SK-N-SH (cell line): ENCODE data around the gene HAUS5. TPM values are rescaled to one million over a fixed set of nuclear protein-coding genes. Genes with fewer than 3 reads are reported as not detected.
"Not testable (repeated sequence)": the region's sequence is repeated elsewhere in the genome, so short reads cannot be mapped to it uniquely, and the experiment has no call there.

Source experiments
- CTCF ChIA-PET: fragments of 300-600, 350-600 bp; formaldehyde crosslinking; extraction: SDS; loops from one replicate; lab custom pipeline; 2021; lab: Yijun Ruan, JAX
- POLR2A ChIA-PET: fragments of 350-600 bp; sonication (Branson Sonifier 250); formaldehyde crosslinking; extraction: SDS; loops from one replicate; lab custom pipeline; 2020; ENCODE audit warnings: antibody characterized with exemption, inconsistent platforms; lab: Yijun Ruan, JAX
- DNase-seq: peaks from one replicate; pipeline ENCODE4 v3.0.0; 2012
- H2AFZ ChIP-seq: fragments of 200-600 bp; sonication (generic); 2 replicates; pipeline ENCODE4 v1.8.1; 2016; ENCODE audit warnings: antibody characterized with exemption, mild to moderate bottlenecking, low read depth
- H3F3A ChIP-seq: fragments of 200-600 bp; sonication (generic); replicated peaks from 2 replicates; pipeline ENCODE3; 2016; ENCODE audit warnings: antibody characterized with exemption, mild to moderate bottlenecking; ENCODE audit not compliant: insufficient read depth
- H3K27ac ChIP-seq, 2 experiments: fragments of 200-500 bp in 1 of 2; fragments of 200-600 bp in 1 of 2; sonication (Bioruptor generic) in 1 of 2; sonication (generic), shearing (Covaris generic) in 1 of 2; 2 replicates each; pipeline versions ENCODE4 v1.5.1 to v1.6.1; 2014 to 2016; ENCODE audit warnings: low read depth in 2 of 2, inconsistent platforms in 1 of 2, low read length in 1 of 2, mild to moderate bottlenecking in 1 of 2, mixed read lengths in 1 of 2
- H3K27me3 ChIP-seq: fragments of 200-600 bp; sonication (generic), shearing (Covaris generic); 2 replicates; pipeline ENCODE4 v1.6.1; 2016; ENCODE audit warnings: mixed run types; ENCODE audit not compliant: insufficient read depth
- H3K36me3 ChIP-seq, 2 experiments: fragments of 200-500 bp in 1 of 2; fragments of 200-600 bp in 1 of 2; sonication (Bioruptor generic) in 1 of 2; sonication (generic) in 1 of 2; replicated peaks in 1 of 2; 2 replicates each; pipeline versions ENCODE3 to v1.5.1; 2014 to 2016; ENCODE audit warnings: low read length in 1 of 2, mild to moderate bottlenecking in 1 of 2; ENCODE audit not compliant: insufficient read depth in 2 of 2, control insufficient read depth in 1 of 2
- H3K4me1 ChIP-seq, 2 experiments: fragments of 200-500 bp in 1 of 2; fragments of 200-600 bp in 1 of 2; sonication (Bioruptor generic) in 1 of 2; sonication (generic), shearing (Covaris generic) in 1 of 2; 2 replicates each; pipeline versions ENCODE4 v1.5.1 to v1.6.1; 2014 to 2016; ENCODE audit warnings: low read depth in 1 of 2, low read length in 1 of 2, mixed run types in 1 of 2; ENCODE audit not compliant: insufficient read depth in 2 of 2, control insufficient read depth in 1 of 2
- H3K4me2 ChIP-seq: fragments of 200-600 bp; sonication (generic), shearing (Covaris generic); 2 replicates; pipeline ENCODE4 v1.6.1; 2017; ENCODE audit warnings: mixed run types
- H3K4me3 ChIP-seq, 2 experiments: fragments of 200-500 bp in 1 of 2; fragments of 200-600 bp in 1 of 2; sonication (Bioruptor generic) in 1 of 2; sonication (generic), shearing (Covaris generic) in 1 of 2; 2 replicates each; pipeline versions ENCODE4 v1.5.1 to v1.8.1; 2014 to 2016; ENCODE audit warnings: low read depth in 2 of 2, inconsistent platforms in 1 of 2, low read length in 1 of 2, mild to moderate bottlenecking in 1 of 2, mixed read lengths in 1 of 2, moderate library complexity in 1 of 2
- H3K79me2 ChIP-seq: fragments of 200-600 bp; sonication (generic); 2 replicates; pipeline ENCODE4 v1.8.1; 2017; ENCODE audit warnings: mild to moderate bottlenecking; ENCODE audit not compliant: insufficient read depth
- H3K9ac ChIP-seq: fragments of 200-600 bp; sonication (generic); 2 replicates; pipeline ENCODE4 v1.6.1; 2017; ENCODE audit warnings: mixed run types
- H3K9me2 ChIP-seq: fragments of 200-600 bp; sonication (generic); 2 replicates; pipeline ENCODE4 v1.6.1; 2017; ENCODE audit warnings: mixed run types
- H3K9me3 ChIP-seq: fragments of 200-600 bp; sonication (generic); 2 replicates; pipeline ENCODE4 v1.6.1; 2017; ENCODE audit warnings: mixed run types, mild to moderate bottlenecking, moderate library complexity
- H4K20me1 ChIP-seq: fragments of 200-600 bp; sonication (generic); 2 replicates; pipeline ENCODE4 v1.6.1; 2017; ENCODE audit warnings: mild to moderate bottlenecking, mixed run types; ENCODE audit not compliant: insufficient read depth
- CHD2 ChIP-seq: fragments of 150-350 bp; IDR thresholded peaks from 2 replicates; pipeline ENCODE4 v1.6.1; 2018; ENCODE audit warnings: low read length; ENCODE audit not compliant: partially characterized antibody
- CTCF ChIP-seq: fragments of 200-600 bp; sonication (generic); IDR thresholded peaks from 2 replicates; pipeline ENCODE4 v1.6.1; 2017; ENCODE audit warnings: antibody characterized with exemption, mild to moderate bottlenecking, moderate library complexity
- ELF1 ChIP-seq: IDR thresholded peaks from 2 replicates; pipeline ENCODE4 v1.4.0; 2012
- FOXJ3 ChIP-seq: sonication (generic); formaldehyde crosslinking; IDR thresholded peaks from 2 replicates; pipeline ENCODE4 v1.5.1; 2020; ENCODE audit warnings: mild to moderate bottlenecking, missing genetic modification reagents
- GABPA ChIP-seq: IDR thresholded peaks from 2 replicates; pipeline ENCODE4 v1.4.0; 2012; ENCODE audit warnings: low read depth, mild to moderate bottlenecking
- IRF3 ChIP-seq: fragments of 150-350 bp; IDR thresholded peaks from 2 replicates; pipeline ENCODE4 v1.6.1; 2016; ENCODE audit warnings: mild to moderate bottlenecking, low read depth, low read length
- MAX ChIP-seq: IDR thresholded peaks from 2 replicates; pipeline ENCODE4 v1.4.0; 2012; ENCODE audit warnings: low read depth
- MEF2A ChIP-seq: IDR thresholded peaks from 2 replicates; pipeline ENCODE4 v1.4.0; 2012; ENCODE audit warnings: low read depth, borderline replicate concordance
- NRF1 ChIP-seq: IDR thresholded peaks from 2 replicates; pipeline ENCODE4 v1.6.1; 2012; ENCODE audit warnings: low read depth, mild to moderate bottlenecking, low read length
- REST ChIP-seq: IDR thresholded peaks from 2 replicates; pipeline ENCODE4 v1.6.1; 2012; ENCODE audit warnings: mild to moderate bottlenecking, low read depth, low read length, moderate library complexity
- RFX5 ChIP-seq: IDR thresholded peaks from 2 replicates; pipeline ENCODE4 v1.6.1; 2012; ENCODE audit warnings: mild to moderate bottlenecking, improper control_type of control experiment, low read length
- RXRA ChIP-seq: IDR thresholded peaks from 2 replicates; pipeline ENCODE4 v1.4.0; 2012; ENCODE audit warnings: low read depth, mild to moderate bottlenecking, borderline replicate concordance
- SMC3 ChIP-seq: IDR thresholded peaks from 2 replicates; pipeline ENCODE4 v1.6.1; 2012; ENCODE audit warnings: low read depth, low read length, improper control_type of control experiment
- TAF1 ChIP-seq: IDR thresholded peaks from 2 replicates; pipeline ENCODE4 v1.6.1; 2012; ENCODE audit warnings: low read depth, mild to moderate bottlenecking, low read length, moderate library complexity, borderline replicate concordance
- TCF12 ChIP-seq: IDR thresholded peaks from 2 replicates; pipeline ENCODE4 v1.4.0; 2012
- USF2 ChIP-seq: fragments of 150-350 bp; IDR thresholded peaks from 2 replicates; pipeline ENCODE4 v1.6.1; 2017; ENCODE audit warnings: antibody characterized with exemption, low read length, low read depth, borderline replicate concordance
- WGBS: methylation state at CpG from one replicate; pipeline ENCODE4 v1.1.6; 2017; ENCODE audit warnings: low lambda C conversion rate; 5-methylcytosine and 5-hydroxymethylcytosine counted together
- polyA plus RNA-seq, 3 experiments: library from polyadenylated mRNA; depleted of rRNA; stranded (reverse); fragments of >200 nt; gene quantifications; 2 replicates each; pipeline ENCODE4 v1.2.3, GENCODE V29; 2012

HAUS5 gene
- polyA plus RNA-seq, 1 of the 3 experiments (the other 2 are of a cell fraction) = 7.1 TPM

- Histone ChIP-seq H3K4me3 (no peak overlapping the region), H3K9me2 (no peaks in the 10 kb centered on the region), H3K4me1 (no peaks in the 10 kb centered on the region), H3K36me3 (no peaks in the 10 kb centered on the region), H3K79me2 (no peaks in the 10 kb centered on the region), H3K9ac (no peak overlapping the region), H3K27ac (no peak overlapping the region), H3K9me3 (no peaks in the 10 kb centered on the region), H3K27me3 (peaks cover 34% of the 10 kb centered on the region; the same call in 1 of the 2 replicates), H3K4me2 (no peak overlapping the region), H3F3A (no peaks in the 10 kb centered on the region), H4K20me1 (no peaks in the 10 kb centered on the region), H2AFZ (no peak overlapping the region)
- TF ChIP-seq SMC3 = no peak
- no peak for TF ChIP-seq CTCF
- no peak for TF ChIP-seq ELF1
- TF ChIP-seq FOXJ3 (CRISPR knock-in tag) = no peak
- TF ChIP-seq REST = no peak
- TF ChIP-seq MAX = no peak
- TF ChIP-seq CHD2 = no peak
- no peak for TF ChIP-seq RFX5
- no peak for TF ChIP-seq MEF2A
- TF ChIP-seq RXRA = no peak
- no peak for TF ChIP-seq NRF1
- no peak for TF ChIP-seq TCF12
- TF ChIP-seq GABPA = no peak
- TF ChIP-seq IRF3 = no peak
- TF ChIP-seq TAF1 = no peak
- no peak for TF ChIP-seq USF2
- 10% methylated on average over 3 of the region's 3 CpGs for WGBS
- no peak for DNase-seq
- CTCF ChIA-PET = no interaction called here
- POLR2A ChIA-PET = no interaction called here
Measured at GRCh38 chr19:35601971-35602370, 10.6 kb upstream of the HAUS5 start.

GRCh38 chr19:35604436-35604835, 8.1 kb upstream of the HAUS5 start:
- H3K4me2 ChIP-seq, H3K79me2 ChIP-seq, H2AFZ ChIP-seq, H3K4me1 ChIP-seq, H3K9me3 ChIP-seq, H3K9ac ChIP-seq, H3K36me3 ChIP-seq, H4K20me1 ChIP-seq, H3K27ac ChIP-seq, H3F3A ChIP-seq, DNase-seq, H3K9me2 ChIP-seq, H3K4me3 ChIP-seq: not testable (repeated sequence)
- ChIA-PET CTCF (interaction anchor here (0.9 to 1.9 kb wide), 2 partner anchors 12 to 17 kb away, joined by 3 to 7 read pairs; no protein-coding TSS in a partner anchor), POLR2A (interaction anchor here (0.7 kb wide), 1 partner anchor 461 kb away, joined by 3 read pairs; no protein-coding TSS in a partner anchor)
- peaks cover 34% of the 10 kb centered on the region; the same call in 1 of the 2 replicates for H3K27me3 ChIP-seq
- WGBS = 27% methylated on average over 4 of the region's 4 CpGs

- H3K4me2 ChIP-seq, H4K20me1 ChIP-seq, H3K4me1 ChIP-seq, H3K9me3 ChIP-seq, H3K9ac ChIP-seq, H2AFZ ChIP-seq, DNase-seq, H3K4me3 ChIP-seq, POLR2A ChIA-PET, H3K27ac ChIP-seq, H3K36me3 ChIP-seq, H3K9me2 ChIP-seq, H3F3A ChIP-seq, H3K79me2 ChIP-seq: not testable (repeated sequence)
- peaks cover 13% of the 10 kb centered on the region; the same call in 1 of the 2 replicates for H3K27me3 ChIP-seq
- CTCF ChIA-PET = interaction anchor here (1.3 to 2.1 kb wide), 3 partner anchors 51 to 96 kb away, joined by 3 to 5 read pairs (median 5); no protein-coding TSS in a partner anchor
- 19% methylated on average over 8 of the region's 8 CpGs for WGBS
Measured at GRCh38 chr19:35607170-35607569, 5.4 kb upstream of the HAUS5 start.
